ENCODE data around the gene ZC3H4.

Gene ZC3H4

GRCh38 chr19:47096721-47097120 is 16.9 kb downstream of the ZC3H4 start:
- TF ChIP-seq, protein P1, sequence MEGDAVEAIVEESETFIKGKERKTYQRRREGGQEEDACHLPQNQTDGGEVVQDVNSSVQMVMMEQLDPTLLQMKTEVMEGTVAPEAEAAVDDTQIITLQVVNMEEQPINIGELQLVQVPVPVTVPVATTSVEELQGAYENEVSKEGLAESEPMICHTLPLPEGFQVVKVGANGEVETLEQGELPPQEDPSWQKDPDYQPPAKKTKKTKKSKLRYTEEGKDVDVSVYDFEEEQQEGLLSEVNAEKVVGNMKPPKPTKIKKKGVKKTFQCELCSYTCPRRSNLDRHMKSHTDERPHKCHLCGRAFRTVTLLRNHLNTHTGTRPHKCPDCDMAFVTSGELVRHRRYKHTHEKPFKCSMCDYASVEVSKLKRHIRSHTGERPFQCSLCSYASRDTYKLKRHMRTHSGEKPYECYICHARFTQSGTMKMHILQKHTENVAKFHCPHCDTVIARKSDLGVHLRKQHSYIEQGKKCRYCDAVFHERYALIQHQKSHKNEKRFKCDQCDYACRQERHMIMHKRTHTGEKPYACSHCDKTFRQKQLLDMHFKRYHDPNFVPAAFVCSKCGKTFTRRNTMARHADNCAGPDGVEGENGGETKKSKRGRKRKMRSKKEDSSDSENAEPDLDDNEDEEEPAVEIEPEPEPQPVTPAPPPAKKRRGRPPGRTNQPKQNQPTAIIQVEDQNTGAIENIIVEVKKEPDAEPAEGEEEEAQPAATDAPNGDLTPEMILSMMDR (IDR thresholded peaks at IDR 0.05; ENCODE audit: control insufficient read depth, insufficient read depth, low read depth, low read length, missing control alignments) = no peak

DNA sequence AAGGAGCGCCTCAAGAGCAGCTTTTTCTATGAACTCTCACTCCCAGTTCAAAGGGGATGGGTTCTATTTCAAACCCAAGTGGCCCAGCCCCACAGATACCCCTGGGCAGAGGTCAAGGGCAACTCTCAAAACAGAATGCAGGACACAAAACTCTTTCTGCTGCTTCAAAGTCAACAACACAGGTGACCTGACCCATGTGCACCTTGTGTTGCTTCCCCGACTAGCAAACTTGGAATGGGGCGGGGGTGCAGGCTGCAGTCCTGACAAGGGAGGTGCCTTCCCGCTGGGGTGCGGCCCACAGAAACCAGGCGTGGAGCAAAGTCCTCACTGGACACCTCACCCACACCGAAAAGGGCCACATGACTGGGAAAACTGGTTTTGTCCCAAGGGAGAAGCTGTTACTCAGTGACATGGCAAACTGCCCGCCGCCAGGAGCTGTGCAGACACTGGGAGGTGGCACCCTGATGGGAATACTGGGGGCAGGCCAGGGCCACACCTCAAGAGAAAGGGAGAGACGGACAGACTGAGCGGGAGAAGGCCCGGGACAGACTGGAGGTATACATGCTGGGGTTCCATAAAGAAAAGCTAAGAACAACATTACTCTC is 17.4 kb downstream of the ZC3H4 start:
- no peak for DNase-seq (ENCODE audit: low read depth)

More at GRCh38 chr19:47096721-47097120, 16.9 kb downstream of the ZC3H4 start:
- H3K4me3 ChIP-seq (ENCODE audit: control insufficient read depth, low read depth, low read length) = no peak overlapping the region
- DNase-seq (ENCODE audit: low read depth) = no peak

GRCh38 chr19:47095476-47096099 is 18.0 kb downstream of the ZC3H4 start:
- TF ChIP-seq, protein P1 (IDR thresholded peaks at IDR 0.05; ENCODE audit: control insufficient read depth, insufficient read depth, low read depth, low read length, missing control alignments) = no peak
- H3K4me3 ChIP-seq (ENCODE audit: control insufficient read depth, low read depth, low read length) = no peak overlapping the region
- DNase-seq (ENCODE audit: low read depth) = peak; percentile 46

More for the DNA sequence above, 17.4 kb downstream of the ZC3H4 start:
- no peak overlapping the region for H3K4me3 ChIP-seq (ENCODE audit: control insufficient read depth, low read depth, low read length)
- TF ChIP-seq, protein P1 (IDR thresholded peaks at IDR 0.05; ENCODE audit: control insufficient read depth, insufficient read depth, low read depth, low read length, missing control alignments) = no peak

DNA sequence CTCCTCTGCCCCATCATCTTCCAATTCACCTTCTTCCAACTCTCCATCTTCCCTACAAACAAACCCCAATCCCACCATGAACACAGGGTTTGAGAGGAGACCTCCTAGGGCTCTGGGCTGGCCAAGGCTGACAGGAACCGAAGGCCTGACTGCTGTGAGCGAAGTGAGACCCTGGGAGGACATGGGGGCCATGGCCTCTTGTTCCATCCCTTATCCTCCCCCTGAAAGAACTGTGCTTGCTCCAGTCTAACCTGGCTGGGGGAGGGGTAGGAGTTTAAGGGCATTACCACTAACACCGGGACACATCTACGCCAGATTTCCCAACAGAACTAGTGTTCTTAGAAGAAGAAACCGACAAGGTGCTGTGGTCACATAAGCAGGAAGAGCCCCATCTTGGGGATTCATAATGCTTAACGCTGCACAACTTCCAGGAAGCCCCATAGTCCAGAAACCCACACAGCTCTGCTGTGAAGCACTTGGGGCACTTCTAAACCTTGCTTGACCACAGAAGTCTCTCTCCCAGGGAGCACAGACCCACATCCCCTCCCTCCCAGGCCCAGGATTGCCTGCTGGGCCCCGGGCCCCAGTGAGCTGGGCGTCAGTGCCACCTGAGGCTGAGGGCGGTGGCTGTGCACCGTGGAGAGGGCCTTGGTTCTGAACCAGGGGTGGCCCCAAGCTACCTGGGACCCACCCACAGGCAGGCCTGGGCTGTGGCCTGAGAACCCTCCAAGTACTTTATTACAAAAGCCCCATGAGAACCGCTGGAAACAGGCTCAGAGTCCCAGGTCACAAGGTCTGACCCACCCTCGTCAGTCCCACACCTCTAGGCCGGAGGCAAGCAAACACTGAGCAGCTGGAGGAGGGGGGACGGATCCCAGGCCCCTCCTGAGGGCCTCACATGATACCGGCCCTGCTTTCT is 18.8 kb downstream of the ZC3H4 start:
- TF ChIP-seq, protein P1 (IDR thresholded peaks at IDR 0.05; ENCODE audit: control insufficient read depth, insufficient read depth, low read depth, low read length, missing control alignments) = no peak
- DNase-seq (ENCODE audit: low read depth) = no peak
- no peak overlapping the region for H3K4me3 ChIP-seq (ENCODE audit: control insufficient read depth, low read depth, low read length)

DNA sequence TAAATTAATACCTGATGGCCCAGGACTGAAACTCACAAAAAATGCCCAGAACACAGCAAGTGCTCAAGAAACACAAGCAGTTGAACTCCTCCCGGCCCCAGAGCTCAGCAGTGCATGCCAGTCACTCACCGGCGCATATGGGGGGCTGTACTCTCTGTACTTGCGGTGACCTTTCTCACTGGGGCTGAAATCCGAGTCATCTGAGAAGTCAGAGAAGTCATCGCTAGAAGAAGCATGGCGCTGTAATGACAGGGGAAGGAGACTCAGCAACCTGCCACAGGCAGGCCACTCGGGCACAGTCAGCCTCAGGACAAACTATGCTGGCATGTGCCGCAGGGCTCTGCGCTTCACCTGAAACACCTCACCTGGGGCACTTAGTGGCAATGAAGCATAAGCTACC is 19.7 kb downstream of the ZC3H4 start:
- no peak for DNase-seq (ENCODE audit: low read depth)
- TF ChIP-seq, protein P1 (IDR thresholded peaks at IDR 0.05; ENCODE audit: control insufficient read depth, insufficient read depth, low read depth, low read length, missing control alignments) = no peak
- H3K4me3 ChIP-seq (ENCODE audit: control insufficient read depth, low read depth, low read length) = no peak overlapping the region

- TF ChIP-seq, protein P1 (IDR thresholded peaks at IDR 0.05; ENCODE audit: control insufficient read depth, insufficient read depth, low read depth, low read length, missing control alignments) = no peak
- no peak overlapping the region for H3K4me3 ChIP-seq (ENCODE audit: control insufficient read depth, low read depth, low read length)
- no peak for DNase-seq (ENCODE audit: low read depth)
Measured at GRCh38 chr19:47093254-47093653, 20.3 kb downstream of the ZC3H4 start.

All from AG09309 (cell line).